Measurements from ENCODE around the gene STRA8. TPM values are rescaled to one million over a fixed set of nuclear protein-coding genes. Genes with fewer than 3 reads are reported as not detected.

Gene STRA8
- total RNA-seq, 6 donors from 2014 or later, result not detected

DNA sequence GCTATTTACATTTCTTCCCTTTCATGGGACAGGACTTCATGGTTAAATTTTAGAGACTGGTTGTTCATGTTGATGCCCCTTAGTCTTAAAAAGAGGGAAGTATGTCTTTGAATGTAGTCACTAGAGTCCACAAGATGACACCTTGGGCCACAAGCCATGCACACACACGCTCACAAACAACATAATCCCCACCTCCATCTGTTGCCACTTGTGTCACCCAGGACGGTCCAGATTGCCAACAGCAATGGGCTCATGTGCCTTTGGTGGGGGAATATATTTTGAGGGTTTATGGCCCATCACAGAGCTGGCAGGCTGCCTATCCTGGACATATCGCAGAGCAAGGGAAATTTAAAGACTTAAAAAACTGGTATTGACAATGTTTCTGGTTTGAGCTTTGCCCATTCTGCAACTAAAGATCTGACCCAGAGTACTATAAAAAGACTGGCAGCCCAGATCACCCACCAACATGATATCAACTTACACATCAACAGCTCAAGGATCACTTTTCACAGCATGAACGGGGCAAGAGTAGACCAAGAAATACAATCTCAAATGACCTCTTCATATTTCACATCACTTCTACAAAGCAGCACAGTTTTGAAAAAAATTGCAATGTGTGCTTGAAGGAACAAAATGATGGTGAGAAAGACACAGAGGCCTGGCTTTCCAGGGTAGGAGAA, 50.5 kb downstream of the STRA8 start:
- H3K36me3 ChIP-seq, result no peaks in the 10 kb centered on the region
- WGBS, 2 donors, result 77 to 86% methylated on average over 4 of the region's 4 CpGs
- TF ChIP-seq POLR2AphosphoS5 (IDR thresholded peaks at IDR 0.05) (no peak), EP300 (IDR thresholded peaks at IDR 0.05) (no peak), POLR2A (IDR thresholded peaks at IDR 0.05) (no peak)

GRCh38 chr7:135285547-135286233, 52.1 kb downstream of the STRA8 start:
- WGBS, 2 donors, result 78 to 80% methylated on average over 5 of the region's 5 CpGs
- H3K27ac ChIP-seq, result no peak overlapping the region
- no peaks in the 10 kb centered on the region for H3K36me3 ChIP-seq
- H3K4me3 ChIP-seq, result no peak overlapping the region
- ATAC-seq (ENCODE audit: low FRiP score in 2 of 2) (no peak), DNase-seq (no peak)
- TF ChIP-seq POLR2A (IDR thresholded peaks at IDR 0.05) (no peak), EP300 (IDR thresholded peaks at IDR 0.05) (no peak), CTCF (IDR thresholded peaks at IDR 0.05) (no peak), POLR2AphosphoS5 (IDR thresholded peaks at IDR 0.05) (no peak)
- no peaks in the 10 kb centered on the region for H3K27me3 ChIP-seq
- H3K9me3 ChIP-seq, result no peaks in the 10 kb centered on the region
- H3K4me1 ChIP-seq, result peaks cover 0 to 6% (median 2%) of the 10 kb centered on the region in 4 donors

More for the DNA sequence above, 50.5 kb downstream of the STRA8 start:
- no peaks in the 10 kb centered on the region for H3K27me3 ChIP-seq
- H3K9me3 ChIP-seq, result no peaks in the 10 kb centered on the region
- no peak overlapping the region for H3K27ac ChIP-seq
- peaks cover 0 to 6% (median 2%) of the 10 kb centered on the region in 4 donors for H3K4me1 ChIP-seq
- ATAC-seq (ENCODE audit: low FRiP score in 2 of 2) (no peak), DNase-seq (no peak)
- no peak overlapping the region for H3K4me3 ChIP-seq

- DNase-seq (peak in 1 of 2 donors; percentile 48), ATAC-seq (ENCODE audit: low FRiP score in 2 of 2) (peak in 1 of 2 donors; percentile 11)
- Histone ChIP-seq H3K4me3 (no peak overlapping the region), H3K4me1 (peaks cover 0 to 2% (median under 1%) of the 10 kb centered on the region in 4 donors), H3K27me3 (no peaks in the 10 kb centered on the region), H3K27ac (no peak overlapping the region), H3K36me3 (no peaks in the 10 kb centered on the region), H3K9me3 (no peaks in the 10 kb centered on the region)
- WGBS, 2 donors, result 97 to 100% methylated on average over 2 to 4 of the region's 4 CpGs
- TF ChIP-seq CTCF (IDR thresholded peaks at IDR 0.05) (no peak), POLR2AphosphoS5 (IDR thresholded peaks at IDR 0.05) (no peak), EP300 (IDR thresholded peaks at IDR 0.05) (no peak), POLR2A (IDR thresholded peaks at IDR 0.05) (no peak)
These were observed 53.2 kb downstream of the STRA8 start for GRCh38 chr7:135286876-135287275.

DNA sequence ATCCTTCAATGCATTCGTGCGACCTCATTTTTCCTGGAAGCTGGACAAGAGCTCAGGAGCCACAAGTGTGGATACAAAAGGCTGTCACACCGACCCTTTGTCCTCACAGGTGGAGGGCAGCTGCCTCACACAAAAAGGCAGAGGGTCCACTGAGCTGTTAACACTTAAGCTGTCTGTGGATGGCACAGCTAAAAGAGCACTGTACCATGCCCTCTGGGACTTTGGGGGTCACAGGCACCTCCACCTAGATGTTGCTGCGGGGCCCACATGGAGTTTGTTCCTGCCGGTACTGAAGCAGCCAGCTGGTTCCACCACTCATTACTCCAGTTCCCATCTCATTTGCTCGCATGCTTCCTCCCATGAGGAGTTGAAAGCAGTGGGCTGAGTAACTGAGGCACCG, 57.0 kb downstream of the STRA8 start:
- H3K9me3 ChIP-seq, result no peaks in the 10 kb centered on the region
- no peaks in the 10 kb centered on the region for H3K36me3 ChIP-seq
- 92% methylated on average over 7 of the region's 7 CpGs for WGBS, 2 donors
- H3K4me1 ChIP-seq, result no peaks in the 10 kb centered on the region
- no peak for ATAC-seq (ENCODE audit: low FRiP score in 2 of 2)
- no peak overlapping the region for H3K27ac ChIP-seq
- H3K4me3 ChIP-seq, result no peak overlapping the region
- DNase-seq, result no peak
- no peaks in the 10 kb centered on the region for H3K27me3 ChIP-seq
- TF ChIP-seq EP300 (IDR thresholded peaks at IDR 0.05) (no peak), POLR2AphosphoS5 (IDR thresholded peaks at IDR 0.05) (no peak), POLR2A (IDR thresholded peaks at IDR 0.05) (no peak), CTCF (IDR thresholded peaks at IDR 0.05) (no peak)

GRCh38 chr7:135291809-135292253, 58.2 kb downstream of the STRA8 start:
- Histone ChIP-seq H3K27me3 (no peaks in the 10 kb centered on the region), H3K9me3 (no peaks in the 10 kb centered on the region), H3K27ac (no peak overlapping the region), H3K4me1 (no peaks in the 10 kb centered on the region), H3K4me3 (no peak overlapping the region), H3K36me3 (no peaks in the 10 kb centered on the region)
- no peak for ATAC-seq (ENCODE audit: low FRiP score in 2 of 2)
- TF ChIP-seq POLR2A (IDR thresholded peaks at IDR 0.05) (no peak), EP300 (IDR thresholded peaks at IDR 0.05) (no peak), POLR2AphosphoS5 (IDR thresholded peaks at IDR 0.05) (no peak)
- WGBS, 2 donors, result 77 to 84% methylated on average over 8 of the region's 8 CpGs
- no peak for DNase-seq

Data from upper lobe of left lung (tissue), 6 donors.